Suprapubic skin (tissue), 3 donors: ENCODE data around the gene ARHGAP35.

Experiments used
- CTCF ChIP-seq, 2 donors: fragments of 200-600 bp in 1 of 2; fragments of 450-650 bp in 1 of 2; sonication (generic) in 1 of 2; IDR thresholded peaks; one replicate each; pipeline ENCODE4 v1.5.1; 2016 to 2019; ENCODE audit warnings: antibody characterized with exemption in 2 of 2, mild to moderate bottlenecking in 1 of 2, moderate library complexity in 1 of 2
- EP300 ChIP-seq: sonication (generic); formaldehyde crosslinking; IDR thresholded peaks from one replicate; pipeline ENCODE4 v1.6.1; 2017; ENCODE audit warnings: antibody characterized with exemption
- POLR2A ChIP-seq, 2 donors: fragments of 450-650 bp; IDR thresholded peaks; one replicate each; pipeline ENCODE4 v1.6.1; 2017; ENCODE audit warnings: antibody characterized with exemption in 2 of 2, mild to moderate bottlenecking in 2 of 2, moderate library complexity in 2 of 2

GRCh38 chr19:46881092-46881491 lies 20.3 kb downstream of the ARHGAP35 start:
- no peak for TF ChIP-seq CTCF (IDR thresholded peaks at IDR 0.05)
- no peak for TF ChIP-seq POLR2A (IDR thresholded peaks at IDR 0.05)
- TF ChIP-seq EP300, result no peak
